Activated CD4-positive, alpha-beta T cell treated with anti-CD3 and anti-CD28 coated beads, Interleukin-2, amount 50 U/mL, for 24 hours (primary cell): ENCODE data around the gene ANKRD27.
"Not testable (repeated sequence)": the region's sequence is repeated elsewhere in the genome, so short reads cannot be mapped to it uniquely, and the experiment has no call there.

Experiments
- DNase-seq, 2 donors: peaks; one replicate each; pipeline ENCODE4 v3.0.0-alpha.2; 2020; ENCODE audit warnings: low read depth in 1 of 2, low spot score in 1 of 2

Gene ANKRD27

DNA sequence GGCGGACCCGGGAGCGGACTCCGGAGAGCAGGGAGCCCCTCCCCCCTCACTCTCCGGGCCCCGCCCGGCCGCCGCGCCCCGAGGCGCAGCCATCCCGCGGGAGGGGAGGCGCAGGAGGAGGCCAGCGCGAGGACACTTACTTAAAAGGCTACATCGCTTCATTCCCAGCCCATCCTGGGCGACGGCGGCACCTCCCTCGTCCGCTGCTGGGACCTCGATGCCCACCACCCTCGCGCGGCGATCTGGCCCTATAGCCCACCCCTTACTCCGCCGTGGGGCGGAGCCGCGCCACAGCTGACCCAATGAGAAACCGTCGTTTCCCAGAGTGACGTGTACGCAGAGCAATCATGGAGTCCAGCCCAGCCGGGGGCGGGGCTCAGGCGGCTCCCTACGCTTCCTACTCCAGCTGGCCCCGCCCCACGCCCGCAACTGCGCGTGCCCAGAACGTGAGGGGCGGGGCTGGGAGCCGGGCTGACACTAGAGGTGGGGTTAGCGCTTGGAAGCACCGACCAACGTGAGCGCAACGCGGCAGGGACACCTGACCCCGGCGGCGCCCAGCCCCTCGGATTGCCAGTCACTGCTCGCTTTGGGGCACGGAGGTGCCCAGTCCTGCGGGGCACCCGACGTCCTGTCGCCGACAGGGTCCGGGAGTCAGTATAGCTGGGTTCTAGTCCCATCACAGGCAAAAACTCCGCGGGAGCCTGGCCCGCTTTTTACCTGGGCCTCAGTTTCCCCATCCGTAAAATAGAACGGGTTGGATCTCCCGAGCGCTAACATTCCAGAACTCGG, at the start of gene ANKRD27:
ANKRD27 (minus strand) TSS at position 250 of the 789 bp plus-strand sequence. CDS start 16,165 bp downstream, outside the sequence.
- peak; percentile 94 for DNase-seq

DNA sequence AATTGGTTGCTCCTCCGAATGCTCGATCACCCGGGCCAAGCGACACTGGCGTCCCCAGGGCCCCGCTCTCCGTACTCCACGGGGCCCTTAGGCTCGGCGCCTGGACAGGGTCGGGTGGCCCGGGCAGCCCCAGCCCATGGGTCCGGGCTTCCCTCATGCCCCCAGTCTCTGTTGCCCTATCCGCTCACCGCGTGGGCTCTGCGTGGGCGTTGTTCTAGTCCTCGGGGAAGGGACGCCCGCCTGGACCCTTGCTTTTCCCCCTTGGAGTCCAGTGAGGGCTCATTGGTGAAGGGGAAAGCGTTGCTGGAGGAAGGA, 45.9 kb upstream of the ANKRD27 start:
- no peak for DNase-seq

DNA sequence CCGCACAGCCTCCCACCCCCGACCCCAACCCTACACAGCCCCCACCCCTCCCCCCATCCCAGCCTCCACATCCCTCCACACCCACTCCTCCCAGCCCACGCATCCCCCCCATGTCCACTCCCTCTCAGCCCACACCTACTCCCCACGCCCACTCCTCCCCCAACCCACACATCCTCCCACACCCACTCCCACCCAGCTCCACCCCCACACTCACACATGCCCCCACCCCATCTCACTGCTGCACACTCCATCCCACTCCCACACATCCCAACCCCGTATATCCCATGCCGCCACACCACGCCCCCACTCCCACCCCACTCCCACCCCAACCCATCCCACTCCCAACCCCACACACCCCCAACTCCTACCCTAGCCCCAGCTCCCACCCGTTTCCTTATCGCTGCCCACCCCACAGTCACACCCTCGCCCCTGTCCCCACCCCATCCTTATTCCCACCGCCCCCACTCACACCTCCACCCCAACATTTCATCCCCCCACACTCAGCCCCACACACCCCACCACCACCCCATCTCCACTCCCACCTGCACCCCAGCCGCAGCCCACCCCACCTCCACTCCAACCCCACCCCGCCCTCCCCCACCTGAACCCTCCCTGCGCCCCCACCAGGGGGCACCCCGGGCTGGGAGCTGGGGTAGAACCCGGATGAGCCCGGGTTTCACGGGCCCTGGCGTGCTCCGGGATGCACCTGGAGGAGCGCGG, 45.4 kb upstream of the ANKRD27 start:
- no peak for DNase-seq

GRCh38 chr19:32719611-32720059, 44.7 kb upstream of the ANKRD27 start, which contains the start of gene TDRD12:
Gene TDRD12 (plus strand): TSS chr19:32719767. CDS start chr19:32720073, 306 bp downstream.
- DNase-seq: no peak

- DNase-seq: no peak
Measured at GRCh38 chr19:32718286-32718685, 43.3 kb upstream of the ANKRD27 start.

GRCh38 chr19:32717496-32717895, 42.5 kb upstream of the ANKRD27 start:
- no peak for DNase-seq

- not testable (repeated sequence) for DNase-seq
Measured at GRCh38 chr19:32716203-32716602, 41.2 kb upstream of the ANKRD27 start.

GRCh38 chr19:32711747-32712146, 36.8 kb upstream of the ANKRD27 start:
- DNase-seq: no peak

DNA sequence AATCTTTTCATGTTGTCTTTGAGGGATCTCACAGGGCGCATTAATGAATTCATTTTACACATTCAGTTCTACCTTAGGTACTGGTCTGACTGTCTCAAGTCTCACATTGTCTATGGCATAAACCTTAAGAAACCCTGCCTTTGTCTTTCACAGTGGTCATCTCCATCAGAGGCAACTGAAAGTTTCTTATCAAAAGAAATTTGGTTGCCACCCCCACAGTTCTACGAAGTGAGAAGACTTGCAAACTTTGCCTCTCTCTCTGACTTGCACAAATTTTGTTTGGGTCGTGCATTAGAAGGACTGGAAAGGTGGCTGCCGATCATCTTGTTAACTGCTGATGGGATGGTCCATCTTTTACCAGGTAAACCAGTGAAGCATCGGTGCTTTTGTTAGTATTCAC, 34.1 kb upstream of the ANKRD27 start:
- DNase-seq: no peak

DNA sequence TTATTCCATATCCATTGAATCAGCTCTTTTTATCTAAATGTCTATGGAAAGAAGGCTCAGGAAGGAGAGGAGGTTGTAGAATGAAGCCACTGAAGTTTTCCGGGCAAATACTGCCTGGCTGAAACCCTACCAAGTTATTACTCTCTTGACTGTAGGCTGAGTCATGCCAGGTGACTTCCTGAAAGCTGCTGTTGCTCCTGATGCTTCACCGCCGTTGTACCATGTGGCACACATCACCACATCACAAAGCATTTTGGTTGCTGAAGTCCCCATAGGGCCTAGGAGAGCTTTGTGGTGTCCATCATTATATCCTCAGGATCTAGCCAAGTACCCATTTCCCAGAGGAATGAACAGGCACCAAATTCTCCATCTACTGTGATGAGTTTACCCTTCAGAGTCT, 33.5 kb upstream of the ANKRD27 start:
- DNase-seq: no peak

DNA sequence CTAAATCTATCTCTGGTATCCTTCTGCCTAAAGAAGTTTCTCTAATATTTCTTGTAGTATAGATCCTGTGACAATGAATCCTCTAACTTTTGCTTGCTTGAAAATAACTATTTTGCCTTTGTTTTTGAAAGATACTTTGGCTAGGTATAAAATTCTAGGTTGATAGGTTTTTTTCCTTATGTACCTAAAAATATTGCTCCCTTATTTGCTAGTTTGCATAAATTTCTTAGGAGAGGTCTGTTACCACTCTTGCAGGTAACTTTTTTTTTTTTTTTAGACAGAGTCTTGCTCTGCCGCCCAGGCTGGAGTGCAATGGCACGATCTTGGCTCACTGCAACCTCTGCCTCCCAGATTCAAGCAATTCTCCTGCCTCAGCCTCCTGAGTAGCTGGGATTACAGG, 29.0 kb upstream of the ANKRD27 start:
- DNase-seq: not testable (repeated sequence)

GRCh38 chr19:32702010-32702409, 27.0 kb upstream of the ANKRD27 start:
- no peak for DNase-seq

DNA sequence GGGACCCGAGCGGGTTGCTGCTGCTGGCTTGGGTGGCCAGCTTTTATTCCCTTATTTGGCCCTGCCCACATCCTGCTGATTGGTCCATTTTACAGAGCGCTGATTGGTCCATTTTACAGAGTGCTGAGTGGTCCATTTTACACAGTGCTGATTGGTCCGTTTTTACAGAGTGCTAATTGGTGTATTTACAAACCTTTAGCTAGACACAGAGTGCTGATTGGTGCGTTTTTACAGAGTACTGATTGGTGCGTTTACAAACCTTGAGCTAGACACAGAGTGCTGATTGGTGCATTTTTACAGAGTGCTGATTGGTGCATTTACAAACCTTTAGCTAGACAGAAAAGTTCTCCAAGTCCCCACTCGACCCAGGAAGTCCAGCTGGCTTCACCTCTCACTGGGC, 25.1 kb upstream of the ANKRD27 start:
- not testable (repeated sequence) for DNase-seq

DNA sequence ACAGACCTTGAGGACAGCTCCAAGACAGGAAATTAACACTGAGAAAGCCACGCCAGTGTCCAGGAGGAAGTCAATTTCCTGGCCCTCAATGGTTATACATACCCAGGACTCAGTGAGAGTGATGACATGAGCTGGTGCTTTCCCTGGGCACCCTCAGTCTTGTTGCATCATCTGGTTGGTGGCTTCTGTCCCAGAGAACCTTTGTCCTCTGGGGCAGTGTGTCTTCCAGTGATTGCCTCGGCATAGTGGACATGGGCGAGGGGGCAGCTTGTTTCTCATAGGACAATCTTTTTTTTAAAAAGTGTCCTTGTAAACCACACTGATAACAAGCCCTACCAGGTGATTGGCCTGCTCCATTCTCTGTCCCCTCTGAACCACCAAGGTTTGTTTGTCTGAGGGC, 21.8 kb upstream of the ANKRD27 start:
- DNase-seq: not testable (repeated sequence)

- DNase-seq: not testable (repeated sequence)
Measured at GRCh38 chr19:32695506-32695905, 20.5 kb upstream of the ANKRD27 start.

DNA sequence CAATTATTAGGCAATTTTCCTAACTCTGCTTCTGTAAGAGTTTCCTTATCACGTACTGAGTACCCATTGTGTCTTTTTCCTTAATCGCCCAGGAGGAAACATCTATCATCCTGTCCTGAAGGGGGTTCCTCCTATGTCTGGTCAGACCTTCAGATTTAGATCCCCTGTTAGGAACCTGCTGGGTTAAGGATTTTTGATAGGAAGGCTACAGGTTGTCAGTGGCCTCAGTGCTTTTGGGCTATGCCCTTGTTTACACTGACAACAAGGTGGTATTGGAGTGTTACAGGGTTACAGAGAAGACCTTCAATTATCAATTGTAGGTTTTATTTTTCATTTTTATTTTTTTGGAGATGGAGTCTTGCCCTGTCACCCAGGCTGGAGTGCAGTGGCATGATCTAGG, 19.9 kb upstream of the ANKRD27 start:
- DNase-seq: not testable (repeated sequence)

DNA sequence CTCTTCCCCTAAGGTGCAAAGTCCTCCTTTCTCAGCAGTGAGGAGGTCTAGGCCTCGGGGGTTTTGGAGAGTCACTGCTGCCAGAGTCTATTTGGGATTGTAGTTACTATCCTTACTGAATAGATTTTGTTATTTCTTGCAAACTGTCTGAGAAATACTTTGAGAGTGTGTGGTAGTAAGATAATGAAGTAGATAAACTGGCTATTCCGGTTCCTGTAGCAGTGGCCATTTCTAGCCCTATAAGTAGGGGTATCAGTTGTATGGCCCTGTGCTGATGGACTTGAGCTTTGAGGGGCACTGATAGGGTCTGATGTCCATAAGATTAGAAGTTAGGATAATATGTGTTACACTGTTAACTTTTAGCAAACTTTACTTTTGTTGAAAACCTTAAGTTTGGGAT, 19.3 kb upstream of the ANKRD27 start:
- DNase-seq: not testable (repeated sequence)

GRCh38 chr19:32693151-32694108, 18.4 kb upstream of the ANKRD27 start:
- DNase-seq: not testable (repeated sequence)

DNA sequence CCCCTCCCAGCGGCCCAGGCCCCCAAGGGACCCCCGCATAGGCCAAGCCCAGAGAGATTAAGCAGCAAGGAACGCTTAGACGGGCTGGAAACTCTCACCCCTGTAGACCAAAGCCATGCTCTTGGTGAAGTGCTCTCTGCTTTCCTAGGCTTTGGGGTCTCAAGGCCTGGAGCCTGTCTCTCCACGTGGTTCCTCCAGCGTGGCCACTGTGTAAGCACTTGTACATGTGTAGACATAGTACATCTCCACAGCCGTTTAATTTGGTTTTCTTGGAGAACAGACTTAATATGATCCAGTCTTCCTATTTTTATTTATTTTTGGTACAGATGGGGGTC, 17.7 kb upstream of the ANKRD27 start:
- no peak for DNase-seq

GRCh38 chr19:32691952-32692726, 17.2 kb upstream of the ANKRD27 start:
- peak; percentile 32 to 43 for DNase-seq
